Mesodermal cell (in vitro differentiated cells): ENCODE measurements around the gene SLC4A3.
"Not testable (repeated sequence)": the region's sequence is repeated elsewhere in the genome, so short reads cannot be mapped to it uniquely, and the experiment has no call there.

Experiments
- H3K27ac ChIP-seq: 2 replicates; pipeline ENCODE4 v1.7.0; 2013; ENCODE audit warnings: mild to moderate bottlenecking, low read depth, low read length, moderate library complexity; ENCODE audit not compliant: severe bottlenecking
- H3K36me3 ChIP-seq: 2 replicates; pipeline ENCODE4 v1.7.1; 2013; ENCODE audit warnings: mild to moderate bottlenecking, low read length, moderate library complexity; ENCODE audit not compliant: control insufficient read depth, insufficient read depth
- H3K4me1 ChIP-seq: one replicate; pipeline ENCODE4 v1.7.1; 2013; ENCODE audit warnings: mild to moderate bottlenecking, low read length; ENCODE audit not compliant: insufficient read depth, control insufficient read depth, poor library complexity, severe bottlenecking
- H3K4me3 ChIP-seq: 2 replicates; pipeline ENCODE4 v1.7.0; 2013; ENCODE audit warnings: low read length, control low read depth, mild to moderate bottlenecking; ENCODE audit not compliant: insufficient read depth, poor library complexity, severe bottlenecking; ENCODE audit errors: extremely low read depth
- H3K9me3 ChIP-seq: 2 replicates; pipeline ENCODE4 v1.7.1; 2013; ENCODE audit warnings: mild to moderate bottlenecking, low read length, moderate library complexity; ENCODE audit not compliant: control insufficient read depth
- WGBS, 2 experiments: methylation state at CpG; one replicate each; pipeline ENCODE4 v1.1.5; 2013; ENCODE audit warnings: missing lambda C conversion rate in 2 of 2; ENCODE audit not compliant: insufficient coverage in 2 of 2; 5-methylcytosine and 5-hydroxymethylcytosine counted together

The SLC4A3 gene

GRCh38 chr2:219648176-219648575, 20.7 kb downstream of the SLC4A3 start:
- WGBS, 2 experiments: 83% methylated on average over 1 of the region's 2 CpGs; no CpG with 5 or more reads in 1 of the 2 experiments
- Histone ChIP-seq H3K36me3 (no peaks in the 10 kb centered on the region), H3K9me3 (no peaks in the 10 kb centered on the region), H3K4me3 (no peak overlapping the region), H3K4me1 (peaks cover 27% of the 10 kb centered on the region), H3K27ac (no peak overlapping the region)

GRCh38 chr2:219648963-219649362, 21.5 kb downstream of the SLC4A3 start:
- peaks cover 27% of the 10 kb centered on the region for H3K4me1 ChIP-seq
- H3K9me3 ChIP-seq: no peaks in the 10 kb centered on the region
- H3K36me3 ChIP-seq: no peaks in the 10 kb centered on the region
- H3K27ac ChIP-seq: no peak overlapping the region
- no peak overlapping the region for H3K4me3 ChIP-seq
- WGBS, 2 experiments: 80 to 97% methylated on average over 3 of the region's 4 CpGs

GRCh38 chr2:219650426-219651248, 23.2 kb downstream of the SLC4A3 start:
- Histone ChIP-seq H3K4me1 (peaks cover 10% of the 10 kb centered on the region), H3K36me3 (no peaks in the 10 kb centered on the region), H3K27ac (no peak overlapping the region), H3K4me3 (no peak overlapping the region), H3K9me3 (no peaks in the 10 kb centered on the region)
- WGBS, 2 experiments: 85 to 90% methylated on average over 4 to 6 of the region's 8 CpGs

- WGBS, 2 experiments: 100% methylated on average over 1 to 3 of the region's 6 CpGs
Measured at GRCh38 chr2:219651656-219652055, 24.2 kb downstream of the SLC4A3 start.

GRCh38 chr2:219656526-219656925, 29.1 kb downstream of the SLC4A3 start:
- WGBS, 2 experiments: 100% methylated on average over 1 of the region's 1 CpG; no CpG with 5 or more reads in 1 of the 2 experiments
- H3K9me3 ChIP-seq: peaks cover 37% of the 10 kb centered on the region
- no peak overlapping the region for H3K4me3 ChIP-seq
- H3K27ac ChIP-seq: no peak overlapping the region
- no peaks in the 10 kb centered on the region for H3K36me3 ChIP-seq
- peaks cover 12% of the 10 kb centered on the region for H3K4me1 ChIP-seq

More at GRCh38 chr2:219651656-219652055, 24.2 kb downstream of the SLC4A3 start:
- H3K4me1 ChIP-seq, H3K36me3 ChIP-seq, H3K4me3 ChIP-seq, H3K9me3 ChIP-seq, H3K27ac ChIP-seq: not testable (repeated sequence)

GRCh38 chr2:219658196-219658846, 30.9 kb downstream of the SLC4A3 start:
- Histone ChIP-seq H3K27ac (no peak overlapping the region), H3K9me3 (peaks cover 45% of the 10 kb centered on the region), H3K36me3 (no peaks in the 10 kb centered on the region), H3K4me1 (peaks cover 21% of the 10 kb centered on the region), H3K4me3 (no peak overlapping the region)
- WGBS, 2 experiments: 69 to 91% methylated on average over 4 of the region's 7 CpGs

- WGBS, 2 experiments: 100% methylated on average over 1 of the region's 3 CpGs; no CpG with 5 or more reads in 1 of the 2 experiments
- Histone ChIP-seq H3K27ac (no peak overlapping the region), H3K9me3 (peaks cover 49% of the 10 kb centered on the region), H3K4me3 (no peak overlapping the region), H3K36me3 (no peaks in the 10 kb centered on the region), H3K4me1 (peaks cover 23% of the 10 kb centered on the region)
Measured at GRCh38 chr2:219658874-219659273, 31.4 kb downstream of the SLC4A3 start.

GRCh38 chr2:219661197-219661954, 33.9 kb downstream of the SLC4A3 start:
- H3K27ac ChIP-seq: peak overlapping the region; percentile 85
- H3K4me1 ChIP-seq: peaks cover 23% of the 10 kb centered on the region
- H3K36me3 ChIP-seq: no peaks in the 10 kb centered on the region
- no peak overlapping the region for H3K4me3 ChIP-seq
- 66 to 82% methylated on average over 4 to 5 of the region's 7 CpGs for WGBS, 2 experiments
- H3K9me3 ChIP-seq: peaks cover 49% of the 10 kb centered on the region

- no CpG with 5 or more reads among the region's 1 CpG for WGBS, 2 experiments
Measured at GRCh38 chr2:219661955-219662395, 34.5 kb downstream of the SLC4A3 start.

GRCh38 chr2:219662566-219662965, 35.1 kb downstream of the SLC4A3 start:
- Histone ChIP-seq H3K36me3 (no peaks in the 10 kb centered on the region), H3K27ac (peak overlapping the region; percentile 85), H3K4me3 (no peak overlapping the region), H3K4me1 (peaks cover 23% of the 10 kb centered on the region), H3K9me3 (peaks cover 44% of the 10 kb centered on the region)

More at GRCh38 chr2:219661955-219662395, 34.5 kb downstream of the SLC4A3 start:
- Histone ChIP-seq H3K9me3 (peaks cover 49% of the 10 kb centered on the region), H3K27ac (peak overlapping the region; percentile 85), H3K4me3 (no peak overlapping the region), H3K4me1 (peaks cover 23% of the 10 kb centered on the region), H3K36me3 (no peaks in the 10 kb centered on the region)
